ENCODE data around the gene RNU7-1. TPM values are rescaled to one million over a fixed set of nuclear protein-coding genes. Genes with fewer than 3 reads are reported as not detected.

Gene RNU7-1
- total and polyA plus RNA-seq, 9 of the 15 experiments (the other 6 are each of a cell fraction or from before 2014, with no cell fraction given) = not detected

DNA sequence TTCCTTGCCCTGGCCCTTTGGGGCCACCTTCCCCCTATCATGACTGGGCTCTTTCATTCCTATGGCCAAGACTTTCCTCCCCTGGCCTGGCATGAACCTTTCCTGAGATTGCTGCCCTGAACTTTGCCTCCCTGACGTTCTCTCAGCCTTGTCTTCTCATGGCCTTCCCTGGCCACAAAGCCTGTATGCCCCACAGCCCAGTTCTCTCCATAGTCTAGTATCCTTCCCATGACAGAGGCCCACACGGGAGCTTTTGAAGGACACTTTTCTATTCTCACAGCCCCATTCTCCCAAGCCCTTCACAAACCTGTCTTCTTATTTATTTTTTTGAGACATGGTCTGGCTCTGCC, 4.5 kb upstream of the RNU7-1 start (continued):
- TF ChIP-seq, protein P1, sequence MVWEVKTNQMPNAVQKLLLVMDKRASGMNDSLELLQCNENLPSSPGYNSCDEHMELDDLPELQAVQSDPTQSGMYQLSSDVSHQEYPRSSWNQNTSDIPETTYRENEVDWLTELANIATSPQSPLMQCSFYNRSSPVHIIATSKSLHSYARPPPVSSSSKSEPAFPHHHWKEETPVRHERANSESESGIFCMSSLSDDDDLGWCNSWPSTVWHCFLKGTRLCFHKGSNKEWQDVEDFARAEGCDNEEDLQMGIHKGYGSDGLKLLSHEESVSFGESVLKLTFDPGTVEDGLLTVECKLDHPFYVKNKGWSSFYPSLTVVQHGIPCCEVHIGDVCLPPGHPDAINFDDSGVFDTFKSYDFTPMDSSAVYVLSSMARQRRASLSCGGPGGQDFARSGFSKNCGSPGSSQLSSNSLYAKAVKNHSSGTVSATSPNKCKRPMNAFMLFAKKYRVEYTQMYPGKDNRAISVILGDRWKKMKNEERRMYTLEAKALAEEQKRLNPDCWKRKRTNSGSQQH (CRISPR knock-in tag; IDR thresholded peaks at IDR 0.05) = no peak

DNA sequence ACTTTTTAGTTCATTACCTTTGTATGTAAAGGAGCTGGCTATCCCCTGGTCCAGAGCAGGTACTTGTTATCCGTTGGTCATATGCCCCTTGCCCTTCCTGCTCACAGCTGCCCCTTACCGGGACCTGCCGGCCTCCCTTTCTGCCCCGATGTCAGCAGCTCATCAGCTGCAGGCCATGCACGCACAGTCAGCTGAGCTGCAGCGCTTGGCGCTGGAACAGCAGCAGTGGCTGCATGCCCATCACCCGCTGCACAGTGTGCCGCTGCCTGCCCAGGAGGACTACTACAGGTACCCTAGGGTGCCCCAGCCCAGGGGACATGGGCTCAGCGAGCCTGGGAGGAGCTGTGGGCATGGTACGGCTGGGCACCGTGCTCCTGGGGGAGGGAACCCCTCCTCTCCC, 2.3 kb upstream of the RNU7-1 start:
- TF ChIP-seq RBFOX2 (IDR thresholded peaks at IDR 0.05; ENCODE audit: low read depth, low read length) = peak; percentile 43; the same call in 1 of the 2 replicates
- TF ChIP-seq ZNF197 (CRISPR knock-in tag; IDR thresholded peaks at IDR 0.05; ENCODE audit: low read depth) = no peak
- peak; percentile 67 for TF ChIP-seq POLR2G (IDR thresholded peaks at IDR 0.05; ENCODE audit: low read depth, low read length)
- Histone ChIP-seq H3K27me3 (ENCODE audit: control insufficient read depth in 2 of 2, insufficient read depth in 2 of 2, low read length in 2 of 2) (no peaks in the 10 kb centered on the region), H2AFZ (ENCODE audit: low read depth, low read length) (no peak overlapping the region), H3K9me1 (ENCODE audit: control insufficient read depth, insufficient read depth, low read length) (no peaks in the 10 kb centered on the region), H3K4me2 (ENCODE audit: insufficient read depth, low read length) (no peak overlapping the region), H4K20me1 (replicated peaks; ENCODE audit: control insufficient read depth, insufficient read depth, low read length) (no peaks in the 10 kb centered on the region), H3K9me3 (replicated peaks; ENCODE audit: control insufficient read depth, insufficient read depth, low read depth, low read length) (no peaks in the 10 kb centered on the region), H3K79me2 (ENCODE audit: control insufficient read depth, insufficient read depth, low read length) (peaks cover 13% of the 10 kb centered on the region), H3K4me1 (replicated peaks in 1 of 2; ENCODE audit: control insufficient read depth in 2 of 2, insufficient read depth in 2 of 2, low read length in 2 of 2) (peaks cover 21 to 67% of the 10 kb centered on the region in 2 experiments), H3K27ac (ENCODE audit: extremely low read depth, low read depth, low read length) (no peak overlapping the region), H3K36me3 (ENCODE audit: control insufficient read depth, insufficient read depth, low read length) (peaks cover 48% of the 10 kb centered on the region; the same call in 2 of the 3 replicates), H3K9ac (ENCODE audit: insufficient read depth in 1 of 2, low read depth in 2 of 2, low read length in 2 of 2) (peak overlapping the region in 1 of 2 experiments; percentile 32; a peak in 2 of 4 replicates), H3K4me3 (no peak overlapping the region)
- CTCF ChIA-PET (ENCODE audit: low intra/inter-chr PET ratio) = no interaction called here
- WGBS (ENCODE audit: insufficient coverage, low coverage, missing lambda C conversion rate) = 87% methylated on average over 10 of the region's 12 CpGs
- no peak for FAIRE-seq
- POLR2A ChIA-PET = interaction anchor here (1.0 to 2.2 kb wide), 2 partner anchors 23 to 72 kb away, joined by 7 to 8 read pairs; no protein-coding TSS in a partner anchor
- DNase-seq (ENCODE audit: extremely low read depth in 1 of 4, low spot score in 3 of 4) = no peak
- intact Hi-C loops (cut with micrococcal nuclease) (loop anchor here (5.0 kb wide), 1 partner anchor 74 kb away; the partner anchor contains the start of gene TPI1), in situ Hi-C loops (cut with MboI) (loop anchor here (5.0 kb wide), 1 partner anchor 74 kb away; the partner anchor contains the start of gene TPI1)
- no peak for ATAC-seq
- BruUV-seq (replicated peaks) = no TSS peak

Measured in K562 (cell line).